Measurements from ENCODE around the gene ANKRD52. TPM values are rescaled to one million over a fixed set of nuclear protein-coding genes. Genes with fewer than 3 reads are reported as not detected.

Gene ANKRD52
- total and polyA plus RNA-seq, 10 of the 15 experiments (the other 5 are each of a cell fraction or from before 2014, with no cell fraction given): 0.90 to 55.3 (median 16.1) TPM

GRCh38 chr12:56221232-56221756 is 36.9 kb downstream of the ANKRD52 start (continued):
- TF ChIP-seq CEBPZ (IDR thresholded peaks at IDR 0.05; ENCODE audit: low read depth, low read length) (no peak), HDGF (IDR thresholded peaks at IDR 0.05) (0 out of 2 replicates have a peak, but pooled peaks have one; percentile 24), PML (IDR thresholded peaks at IDR 0.05; ENCODE audit: low read length) (no peak), SREBF2 (IDR thresholded peaks at IDR 0.05; ENCODE audit: low read length) (no peak), EGR1 (IDR thresholded peaks at IDR 0.05; ENCODE audit: borderline replicate concordance in 1 of 2, low read depth in 2 of 2, low read length in 2 of 2) (no peak), CUX1 (IDR thresholded peaks at IDR 0.05; ENCODE audit: insufficient replicate concordance, low read depth, low read length) (no peak), ELK1 (IDR thresholded peaks at IDR 0.05; ENCODE audit: low read depth, low read length) (no peak), ETV6 (conservative IDR thresholded peaks at IDR 0.05 in 1 of 2, IDR thresholded peaks at IDR 0.05 in 1 of 2; ENCODE audit: borderline replicate concordance in 1 of 2, low read depth in 1 of 2) (no peak), CTCF (IDR thresholded peaks at IDR 0.05 in 2 of 3, conservative IDR thresholded peaks at IDR 0.05 in 1 of 3; ENCODE audit: control insufficient read depth in 2 of 3, extremely low read depth in 1 of 3, insufficient read depth in 1 of 3, low read depth in 3 of 3, low read length in 3 of 3) (no peak), ZBTB11 (CRISPR knock-in tag; IDR thresholded peaks at IDR 0.05) (no peak), IRF3 (IDR thresholded peaks at IDR 0.05) (no peak)

All from GM12878 (cell line).